Neural progenitor cell (in vitro differentiated cells): ENCODE data around the gene ZG16.

ENCODE experiments used
- EZH2 ChIP-seq: fragments of 200-600 bp; sonication (generic); IDR thresholded peaks from 2 replicates; pipeline ENCODE4 v1.6.1; 2017; ENCODE audit warnings: antibody characterized with exemption, mild to moderate bottlenecking, moderate library complexity
- EZH2phosphoT487 ChIP-seq: fragments of 200-600 bp; sonication (generic); IDR thresholded peaks from 2 replicates; pipeline ENCODE4 v1.6.1; 2017; ENCODE audit warnings: antibody characterized with exemption

DNA sequence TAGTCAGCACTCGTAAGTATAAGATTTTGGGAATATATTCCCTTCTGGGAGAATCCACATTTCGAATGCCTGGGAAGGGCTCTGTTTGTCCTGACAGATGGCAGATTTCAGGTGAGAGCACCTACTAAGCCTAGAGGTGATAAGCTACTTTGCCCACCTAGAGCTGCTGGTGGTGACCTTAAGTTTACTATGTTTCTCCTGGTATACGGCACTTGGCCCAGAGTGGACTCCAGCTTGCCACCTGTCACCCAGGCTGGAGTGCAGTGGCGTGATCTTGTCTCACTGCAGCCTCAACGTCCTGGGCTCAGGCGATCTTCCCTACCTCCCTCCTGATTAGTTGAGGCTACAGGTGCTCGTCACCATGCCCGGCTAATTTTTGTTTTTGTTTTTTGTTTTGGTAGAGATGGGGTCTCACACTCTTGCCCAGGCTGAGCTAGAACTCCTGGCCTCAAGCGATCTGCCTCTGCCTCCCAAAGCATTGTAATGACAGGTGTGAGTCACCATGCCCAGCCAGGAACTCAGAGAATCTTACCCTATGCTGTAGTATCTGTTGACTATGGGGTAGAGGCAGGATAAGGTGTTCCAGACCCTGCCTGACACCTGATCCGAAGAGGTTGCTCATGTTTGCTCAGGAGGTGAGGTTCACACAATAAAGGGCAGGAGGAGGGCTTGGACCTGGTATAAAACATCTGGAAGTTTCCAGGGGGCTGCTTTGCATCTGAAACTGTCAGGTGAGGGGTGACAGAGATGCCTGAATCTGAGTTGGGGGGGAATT is at the start of gene ZG16:
- TF ChIP-seq EZH2 (no peak), EZH2phosphoT487 (no peak)
